GM12801 (cell line): ENCODE data around the gene TENT5C.

Experiments used
- TF ChIP-seq, protein P1 (sequence below): IDR thresholded peaks from one replicate; pipeline ENCODE4 v1.5.1; 2011; ENCODE audit warnings: control low read depth; ENCODE audit not compliant: insufficient read length; ENCODE audit errors: extremely low read depth

Gene TENT5C

DNA sequence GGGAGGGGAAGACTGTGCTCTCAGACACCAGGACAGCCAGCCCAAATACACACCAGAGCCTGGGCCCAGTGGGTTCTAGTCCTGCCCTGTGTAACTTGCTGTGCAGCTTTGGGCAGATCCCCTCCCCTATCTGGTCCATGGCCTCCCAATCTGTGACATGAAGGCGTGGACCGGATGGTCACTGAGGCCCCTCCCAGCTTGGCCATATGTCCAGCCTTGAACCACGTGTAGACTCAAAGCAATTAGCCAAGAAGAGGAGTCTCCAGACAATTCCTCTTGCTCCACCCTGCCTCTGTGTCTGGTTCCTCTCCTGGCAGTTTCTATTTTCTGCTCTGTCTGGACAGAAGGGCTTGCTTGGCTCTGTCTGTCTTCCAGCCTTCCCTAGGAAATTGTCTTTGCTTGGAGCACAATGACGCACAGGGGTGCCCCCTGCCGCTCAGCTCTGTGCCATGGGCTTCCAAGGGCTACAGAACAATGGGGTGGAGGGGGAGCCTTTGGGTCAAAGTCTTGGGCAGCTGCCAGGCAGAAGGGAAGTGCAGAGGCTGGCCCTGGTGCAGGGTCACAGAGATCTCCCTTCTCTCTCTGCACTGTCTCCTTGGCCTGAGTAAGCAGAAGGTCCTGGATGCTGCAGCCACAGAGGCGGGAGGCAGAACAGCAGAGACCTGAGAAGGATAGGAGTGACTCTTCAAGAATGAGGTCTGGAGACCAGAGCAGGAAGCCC lies 66.1 kb downstream of the TENT5C start:
- TF ChIP-seq, protein P1, sequence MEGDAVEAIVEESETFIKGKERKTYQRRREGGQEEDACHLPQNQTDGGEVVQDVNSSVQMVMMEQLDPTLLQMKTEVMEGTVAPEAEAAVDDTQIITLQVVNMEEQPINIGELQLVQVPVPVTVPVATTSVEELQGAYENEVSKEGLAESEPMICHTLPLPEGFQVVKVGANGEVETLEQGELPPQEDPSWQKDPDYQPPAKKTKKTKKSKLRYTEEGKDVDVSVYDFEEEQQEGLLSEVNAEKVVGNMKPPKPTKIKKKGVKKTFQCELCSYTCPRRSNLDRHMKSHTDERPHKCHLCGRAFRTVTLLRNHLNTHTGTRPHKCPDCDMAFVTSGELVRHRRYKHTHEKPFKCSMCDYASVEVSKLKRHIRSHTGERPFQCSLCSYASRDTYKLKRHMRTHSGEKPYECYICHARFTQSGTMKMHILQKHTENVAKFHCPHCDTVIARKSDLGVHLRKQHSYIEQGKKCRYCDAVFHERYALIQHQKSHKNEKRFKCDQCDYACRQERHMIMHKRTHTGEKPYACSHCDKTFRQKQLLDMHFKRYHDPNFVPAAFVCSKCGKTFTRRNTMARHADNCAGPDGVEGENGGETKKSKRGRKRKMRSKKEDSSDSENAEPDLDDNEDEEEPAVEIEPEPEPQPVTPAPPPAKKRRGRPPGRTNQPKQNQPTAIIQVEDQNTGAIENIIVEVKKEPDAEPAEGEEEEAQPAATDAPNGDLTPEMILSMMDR, result no peak

DNA sequence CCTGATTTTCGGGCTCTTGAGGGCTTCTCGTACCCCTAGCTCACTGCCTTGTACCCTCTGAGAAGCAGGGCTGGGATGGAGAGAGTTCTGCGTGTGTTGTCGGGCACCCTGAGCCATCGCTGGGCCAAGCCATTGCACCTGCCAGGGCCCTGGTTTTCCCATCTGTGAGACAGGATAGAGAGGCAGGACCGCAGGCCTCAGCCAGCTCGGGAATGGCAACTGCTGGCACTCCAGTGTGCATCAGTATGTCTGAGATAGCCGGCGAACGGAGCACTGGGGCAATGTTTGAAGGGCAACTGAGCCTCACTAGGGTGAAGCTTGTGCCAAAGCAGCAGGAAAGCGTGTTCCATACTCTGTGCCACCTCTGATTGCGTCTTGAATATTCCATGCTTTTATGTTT lies 66.9 kb downstream of the TENT5C start:
- TF ChIP-seq, protein P1, result no peak

DNA sequence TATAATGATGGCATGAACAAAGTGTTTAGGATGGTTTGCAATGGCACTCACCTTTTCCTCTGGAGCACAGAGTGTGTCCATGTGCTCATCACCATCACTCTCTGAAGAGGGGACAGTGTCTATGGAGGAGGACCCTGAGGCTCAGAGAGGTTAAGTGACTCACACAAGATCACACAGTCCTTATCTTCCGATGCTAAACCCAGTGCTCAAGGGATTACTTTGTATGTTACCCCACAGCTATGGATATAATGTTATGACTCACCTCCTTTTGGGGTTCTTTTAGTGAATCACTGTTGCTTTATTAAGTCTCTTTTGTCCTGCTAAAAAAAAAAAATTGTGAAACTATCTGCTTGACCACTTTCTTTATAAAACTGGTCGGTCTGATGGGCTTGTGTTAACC lies 67.6 kb downstream of the TENT5C start:
- TF ChIP-seq, protein P1, result no peak

DNA sequence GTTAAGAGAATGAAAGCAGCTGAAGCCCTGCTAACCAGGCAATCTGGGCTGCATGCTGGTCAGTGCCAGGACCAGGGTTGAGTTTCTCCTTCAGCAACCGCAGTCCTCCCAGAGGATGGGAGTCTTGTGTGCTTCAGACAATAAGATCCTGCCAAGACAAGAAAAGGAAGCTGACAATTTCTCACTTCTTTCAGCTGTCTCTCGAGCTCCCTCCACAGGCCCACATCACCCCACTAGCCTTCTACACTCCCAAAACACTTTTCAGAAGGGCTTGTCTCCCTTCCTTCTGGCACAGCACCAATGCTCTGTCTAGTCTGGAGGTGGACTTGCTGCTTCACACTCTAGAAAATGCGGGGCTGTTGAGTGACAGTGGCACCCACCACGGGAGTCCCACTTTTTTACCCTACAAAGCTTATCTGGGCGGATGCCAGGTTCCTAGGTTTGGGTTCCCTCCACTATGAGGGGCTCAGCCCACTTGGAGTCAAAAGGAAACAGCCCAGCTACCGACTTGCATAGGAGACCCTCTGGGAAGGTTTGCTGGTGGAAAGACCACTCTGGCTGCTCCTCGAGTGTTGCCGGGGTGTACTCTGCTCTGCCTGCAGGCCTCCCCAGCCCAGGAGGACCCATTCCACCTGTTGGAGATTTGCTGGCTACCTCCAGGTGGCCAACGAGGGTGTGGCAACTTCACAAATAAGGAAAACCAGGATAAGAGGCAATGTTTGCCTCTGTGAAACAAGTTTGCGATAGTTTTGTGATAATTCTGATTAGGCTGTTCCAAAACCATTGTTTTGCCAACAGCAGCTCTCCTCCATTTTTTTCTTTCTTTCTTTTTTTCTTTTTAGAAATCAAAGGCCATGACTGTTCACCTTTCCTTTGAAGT lies 68.9 kb downstream of the TENT5C start:
- TF ChIP-seq, protein P1, result no peak

DNA sequence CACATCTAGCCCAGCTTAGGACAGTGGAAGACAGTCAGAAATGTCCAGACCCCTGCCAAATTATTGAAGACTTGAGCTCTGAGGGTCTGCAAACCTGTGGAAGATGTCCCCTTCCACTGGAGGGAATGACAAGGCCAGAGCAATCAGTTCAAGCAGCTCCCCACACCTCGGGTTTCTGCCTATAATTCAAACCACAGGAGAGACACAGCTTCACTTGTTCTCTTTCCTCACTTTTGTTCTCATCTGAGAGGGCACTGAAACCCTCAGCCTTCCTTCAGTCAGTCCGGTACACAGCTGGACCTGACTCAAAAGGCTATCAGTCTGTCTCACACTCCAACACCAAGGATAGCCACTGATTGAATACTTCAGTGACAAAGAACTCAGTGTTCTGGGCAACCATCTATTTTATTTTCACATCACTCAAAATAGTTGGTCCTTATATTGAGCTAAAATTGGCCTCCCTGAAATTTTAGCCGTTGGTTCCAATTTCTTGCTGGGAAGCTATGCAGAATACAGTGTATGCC lies 70.1 kb downstream of the TENT5C start:
- TF ChIP-seq, protein P1, result no peak

DNA sequence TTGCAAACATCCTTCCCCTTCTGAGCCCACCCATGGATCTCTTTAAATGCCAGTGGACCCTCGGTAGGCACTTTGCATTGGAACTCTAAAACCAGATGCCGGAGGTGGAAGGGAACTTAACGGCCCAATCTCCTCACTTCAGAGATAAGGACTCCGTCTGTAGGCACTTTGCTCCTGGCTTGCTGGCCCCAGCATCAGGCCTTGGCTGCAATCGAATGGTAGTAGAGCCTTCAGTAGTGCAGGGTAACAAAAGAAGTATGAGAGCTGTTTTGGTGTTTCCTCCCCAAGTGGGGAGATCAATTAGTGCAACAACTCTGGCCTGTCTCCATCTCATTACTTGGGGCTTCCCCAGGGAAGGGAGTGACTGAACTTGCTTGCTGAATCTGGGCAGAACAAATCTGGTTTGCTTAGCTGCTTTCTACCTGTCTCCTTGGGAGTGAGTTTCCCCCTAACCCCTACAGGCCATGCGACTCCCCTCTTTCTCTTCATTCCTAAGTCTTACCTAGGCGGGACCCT lies 70.8 kb downstream of the TENT5C start:
- TF ChIP-seq, protein P1, result no peak
